Fibroblast of peridontal ligament (primary cell): ENCODE data around the gene OPN5.
"Not testable (repeated sequence)": the region's sequence is repeated elsewhere in the genome, so short reads cannot be mapped to it uniquely, and the experiment has no call there.

Experiments
- DNase-seq: peaks from one replicate; pipeline ENCODE4 v3.0.0-alpha.2; 2010; ENCODE audit errors: extremely low read depth

Gene OPN5, protein sequence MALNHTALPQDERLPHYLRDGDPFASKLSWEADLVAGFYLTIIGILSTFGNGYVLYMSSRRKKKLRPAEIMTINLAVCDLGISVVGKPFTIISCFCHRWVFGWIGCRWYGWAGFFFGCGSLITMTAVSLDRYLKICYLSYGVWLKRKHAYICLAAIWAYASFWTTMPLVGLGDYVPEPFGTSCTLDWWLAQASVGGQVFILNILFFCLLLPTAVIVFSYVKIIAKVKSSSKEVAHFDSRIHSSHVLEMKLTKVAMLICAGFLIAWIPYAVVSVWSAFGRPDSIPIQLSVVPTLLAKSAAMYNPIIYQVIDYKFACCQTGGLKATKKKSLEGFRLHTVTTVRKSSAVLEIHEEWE

DNA sequence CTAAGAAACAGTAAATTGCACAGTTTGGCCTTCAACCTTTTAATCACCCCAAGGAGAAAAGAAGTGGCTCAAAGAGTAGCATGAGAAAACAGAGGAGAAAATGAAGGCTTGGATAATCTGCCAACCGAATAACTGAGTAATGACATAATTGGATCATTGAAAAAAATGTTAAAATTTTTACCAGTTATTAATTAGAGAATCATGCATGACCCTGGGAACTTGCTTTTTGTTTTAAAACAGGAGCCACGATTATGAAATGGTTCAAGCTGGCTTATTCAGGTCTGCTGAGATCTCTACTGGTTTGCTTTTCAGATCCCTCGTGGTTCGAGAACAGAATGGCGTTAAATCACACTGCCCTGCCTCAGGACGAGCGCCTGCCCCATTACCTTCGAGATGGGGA is at the start of gene OPN5:
OPN5 (plus strand) TSS at position 301 of the 400 bp plus-strand sequence; CDS start at position 336, 35 bp downstream.
- DNase-seq, result no peak

DNA sequence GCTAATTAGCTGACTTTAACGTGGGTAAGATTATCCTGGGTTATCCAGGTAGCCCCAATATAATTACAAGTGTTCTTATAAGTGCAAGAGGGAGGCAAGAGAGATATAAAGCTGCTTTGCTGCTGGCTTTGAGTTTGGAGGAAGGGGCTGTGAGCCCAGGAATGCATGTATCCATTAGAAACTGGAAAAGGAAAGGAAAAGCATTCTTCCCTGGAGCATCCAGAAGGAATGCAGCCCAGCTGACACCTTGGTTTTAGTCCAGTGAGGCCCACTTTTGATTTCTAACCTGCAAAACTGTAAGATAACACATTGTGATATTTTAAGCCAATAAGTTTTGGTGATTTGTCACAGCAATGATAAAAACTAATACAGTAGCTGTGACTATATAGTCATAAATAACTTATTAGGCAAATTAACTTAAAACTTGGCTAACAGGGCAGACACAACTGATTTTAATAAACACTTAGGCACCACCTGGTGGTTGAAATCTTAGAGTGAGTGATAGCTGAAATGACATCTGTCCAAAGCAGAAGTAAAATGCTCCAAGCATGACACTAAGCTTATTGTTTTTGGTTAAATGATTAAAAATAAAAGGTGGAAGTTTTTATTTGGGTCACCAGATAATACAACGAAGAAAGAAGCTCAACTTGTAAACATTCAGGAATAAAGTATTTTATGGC is 47.8 kb upstream of the OPN5 start:
- peak; percentile 12 for DNase-seq

DNA sequence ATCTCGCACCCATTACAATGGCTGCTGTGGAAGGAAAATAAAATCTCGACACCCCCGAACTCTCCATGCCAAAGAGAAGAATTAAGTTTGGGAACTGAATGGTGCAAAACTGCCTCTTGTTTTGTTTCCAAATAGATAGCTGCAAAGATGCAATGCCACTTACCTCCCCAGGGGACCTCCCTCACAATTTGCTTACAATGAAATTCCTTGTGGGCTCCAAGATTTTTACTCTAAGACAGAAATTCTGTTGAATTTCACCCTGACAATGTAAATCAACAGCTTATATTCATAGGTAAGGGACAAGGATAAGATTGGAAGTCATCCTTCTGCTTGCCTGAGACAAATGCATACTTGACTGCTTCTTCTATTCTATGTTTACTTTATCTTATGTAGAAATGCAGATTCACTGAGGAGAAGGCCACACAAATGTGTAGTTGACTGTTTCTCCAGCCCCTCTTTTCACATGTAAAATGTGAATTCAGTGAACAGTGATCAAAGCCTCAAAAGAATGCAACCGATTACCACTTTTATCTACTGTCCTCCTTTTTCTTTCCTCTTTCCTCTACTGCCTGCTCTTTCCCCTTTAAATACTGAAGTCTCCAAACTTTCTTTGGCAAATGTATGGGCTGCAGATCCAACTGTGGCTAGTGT is 46.9 kb upstream of the OPN5 start:
- DNase-seq, result no peak

DNA sequence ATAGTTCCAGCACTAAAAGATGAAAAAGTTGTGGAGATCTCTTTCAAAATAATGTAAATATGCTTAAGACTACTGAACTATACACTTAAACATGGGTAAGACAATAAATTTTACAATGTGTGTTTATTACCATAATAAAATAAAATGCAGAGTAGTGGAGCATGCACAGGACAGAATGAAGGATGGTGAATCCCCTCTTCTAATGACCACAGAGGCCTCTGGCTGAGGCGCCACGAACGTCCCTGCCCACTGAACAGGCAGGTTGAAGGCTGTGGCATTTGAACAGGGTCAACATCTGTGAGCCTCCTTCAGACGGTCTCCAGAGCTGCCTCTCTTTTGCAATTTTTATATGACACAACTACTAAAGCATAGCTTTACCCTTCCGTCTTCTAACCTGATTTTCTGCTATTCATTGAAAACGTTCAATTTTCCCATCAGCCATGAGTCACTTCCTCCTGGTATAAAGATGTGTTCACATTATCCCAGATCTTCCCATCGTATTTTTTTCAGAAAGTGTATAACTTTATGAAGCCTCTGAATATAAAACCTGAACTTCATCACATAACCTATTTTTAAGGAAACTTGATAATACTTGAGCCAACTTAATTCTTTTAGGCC is 45.6 kb upstream of the OPN5 start:
- DNase-seq, result no peak

DNA sequence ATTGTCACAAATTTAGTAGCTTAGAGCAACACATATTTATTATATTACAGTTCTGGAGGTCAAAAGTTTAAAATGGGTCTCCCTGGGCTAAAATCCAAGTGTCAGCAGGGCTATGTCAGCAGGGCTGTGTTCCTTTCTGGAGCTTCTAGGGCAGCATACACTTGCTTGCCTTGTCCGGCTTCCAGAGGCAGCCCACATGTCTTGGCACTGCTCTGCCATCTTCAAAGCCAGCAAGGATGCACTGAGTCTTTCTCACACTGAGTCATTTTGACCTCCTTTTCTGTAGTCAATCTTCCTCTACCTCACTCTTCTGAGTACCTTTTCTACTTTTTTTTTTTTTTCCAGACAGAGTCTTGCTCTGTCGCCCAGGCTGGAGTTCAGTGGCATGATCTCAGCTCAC is 44.4 kb upstream of the OPN5 start:
- no peak for DNase-seq

DNA sequence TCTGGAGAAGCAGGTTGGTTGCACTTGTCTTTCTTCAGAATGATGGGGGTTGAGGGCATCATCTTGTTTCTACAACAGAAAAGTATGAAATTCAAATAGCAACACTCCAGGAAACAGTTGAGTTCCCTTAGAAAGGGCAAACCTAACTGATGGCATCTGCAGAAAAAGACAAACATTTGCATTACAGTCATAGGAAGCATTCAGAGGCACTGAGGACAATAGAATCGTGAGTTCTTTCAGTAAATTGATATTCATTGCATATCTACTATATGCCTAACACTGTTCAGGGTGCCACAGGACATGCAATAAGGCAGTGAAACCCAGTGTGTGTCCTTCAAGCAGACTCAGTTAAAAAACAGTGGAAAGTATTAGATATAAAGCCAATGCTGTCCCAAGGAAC is 41.1 kb upstream of the OPN5 start:
- no peak for DNase-seq

DNA sequence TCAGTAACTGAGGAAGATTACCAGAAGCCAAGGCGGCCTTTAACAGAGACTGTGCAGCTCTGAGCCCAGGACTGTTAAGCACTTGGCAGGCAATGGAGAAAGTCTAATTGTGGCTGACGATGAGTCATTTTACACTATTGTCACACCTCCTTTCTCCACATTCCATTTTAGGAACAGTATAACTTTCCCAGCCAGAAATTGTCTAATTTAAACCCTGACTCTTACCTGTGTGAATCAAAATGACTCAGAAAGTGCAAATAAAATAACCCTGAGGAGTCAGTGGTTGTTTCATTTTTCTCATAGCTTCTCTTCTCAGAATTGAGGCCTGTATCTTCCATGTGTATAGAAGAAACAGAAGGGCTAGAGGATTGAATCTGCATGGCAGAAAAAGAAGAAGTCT is 40.0 kb upstream of the OPN5 start:
- DNase-seq, result no peak

DNA sequence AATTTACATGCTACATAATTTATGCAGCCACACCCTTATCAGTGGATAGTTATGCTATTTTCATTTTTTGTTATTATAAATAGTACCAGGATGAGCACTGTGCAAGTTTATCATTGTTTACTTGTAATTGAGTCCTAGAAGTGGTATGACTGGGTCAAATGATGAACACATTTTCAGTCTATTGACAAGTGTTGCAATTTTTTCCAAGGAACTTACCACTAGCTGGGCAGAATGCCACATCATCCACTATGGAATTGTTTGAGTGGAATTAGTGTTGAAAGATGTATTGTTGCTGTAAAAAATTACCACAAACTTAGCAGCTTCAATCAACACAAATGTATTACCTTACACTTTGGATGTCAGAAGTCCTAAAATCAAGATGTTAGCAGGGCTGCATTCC is 38.1 kb upstream of the OPN5 start:
- DNase-seq, result peak; percentile 20

DNA sequence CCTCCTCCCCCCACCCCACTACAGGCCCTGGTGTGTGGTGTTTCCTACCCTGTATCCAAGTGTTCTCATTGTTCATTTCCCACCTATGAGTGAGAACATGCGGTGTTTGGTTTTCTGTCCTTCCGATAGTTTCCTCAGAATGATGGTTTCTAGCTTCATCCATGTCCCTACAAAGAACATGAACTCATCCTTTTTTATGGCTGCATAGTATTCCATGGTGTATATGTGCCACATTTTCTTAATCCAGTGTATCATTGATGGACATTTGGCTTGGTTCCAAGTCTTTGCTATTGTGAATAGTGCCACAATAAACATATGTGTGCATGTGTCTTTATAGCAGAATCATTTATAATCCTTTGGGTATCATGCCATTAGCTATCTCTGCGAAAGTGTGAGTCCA is 36.6 kb upstream of the OPN5 start:
- DNase-seq, result not testable (repeated sequence)

DNA sequence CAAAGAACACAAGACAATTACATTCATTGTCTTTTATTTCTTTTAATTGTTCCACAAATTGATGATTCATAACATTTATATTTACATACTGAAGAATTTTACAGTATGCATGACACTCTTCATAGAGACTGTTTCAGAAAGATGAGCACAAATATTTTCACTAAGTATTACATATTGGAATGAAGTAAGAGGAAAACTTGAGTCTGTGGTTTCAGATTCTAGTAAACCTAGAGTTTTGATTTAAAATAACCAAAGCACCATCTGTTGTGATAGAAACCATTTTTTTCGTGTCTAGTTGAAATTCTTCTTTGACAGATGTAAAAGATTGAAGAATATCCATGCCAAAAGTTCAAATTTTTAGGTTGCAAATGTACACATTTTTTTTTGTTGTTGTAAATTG is 32.1 kb upstream of the OPN5 start:
- no peak for DNase-seq

DNA sequence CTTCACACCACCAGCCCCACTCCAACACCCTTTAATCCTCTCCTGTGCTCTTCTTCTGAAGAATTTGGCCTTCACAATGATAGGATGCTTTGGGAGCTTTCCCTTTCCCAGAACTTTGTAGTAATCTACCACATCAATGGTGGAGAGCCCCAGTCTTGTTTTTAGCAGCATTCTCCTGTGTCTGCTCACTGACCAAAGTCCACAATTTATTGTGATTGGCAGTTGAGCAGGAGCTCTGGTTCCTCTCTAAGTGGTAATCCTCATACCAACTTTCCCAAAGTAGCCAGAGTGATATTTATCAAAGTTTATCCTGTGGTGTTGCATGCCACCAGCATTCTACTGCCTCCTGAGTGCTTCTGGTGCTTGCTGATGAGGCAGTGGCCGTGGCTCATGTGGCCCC is 29.0 kb upstream of the OPN5 start:
- no peak for DNase-seq

DNA sequence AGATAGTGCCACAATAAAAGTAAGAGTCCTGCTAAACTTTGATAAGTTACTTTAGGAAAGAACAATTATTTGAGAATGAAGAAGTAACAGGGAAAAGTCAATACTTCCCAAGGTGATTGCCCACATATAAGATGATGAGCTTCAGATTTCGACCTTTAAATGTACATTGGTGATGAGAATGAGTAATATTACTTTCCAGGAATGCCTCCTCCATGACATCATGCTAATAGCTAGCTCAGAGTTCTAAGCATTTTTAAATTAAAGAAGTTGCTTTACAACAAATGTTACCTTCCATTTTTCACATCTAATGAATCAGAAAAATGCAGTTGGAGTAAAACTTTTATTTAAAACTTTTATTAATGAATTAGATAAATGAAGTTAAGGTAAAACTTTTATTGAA is 22.5 kb upstream of the OPN5 start:
- no peak for DNase-seq

DNA sequence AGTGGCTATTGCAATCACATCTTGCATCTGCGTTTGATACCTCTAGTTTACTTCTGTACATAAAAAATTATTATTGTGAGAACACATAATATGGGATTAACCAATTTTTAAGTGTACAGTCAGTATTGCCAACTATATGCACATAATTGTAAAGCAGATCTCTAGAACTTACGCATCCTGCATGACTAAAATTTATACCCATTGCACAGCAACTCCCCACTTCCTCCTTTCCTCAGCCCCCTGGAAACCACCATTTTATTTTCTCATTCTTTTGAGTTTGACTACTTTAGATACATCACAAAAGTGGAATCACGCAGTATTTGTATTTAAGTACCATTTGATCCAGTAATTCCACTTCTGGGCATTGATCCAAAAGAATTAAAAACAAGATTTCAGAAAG is 19.3 kb upstream of the OPN5 start:
- no peak for DNase-seq

DNA sequence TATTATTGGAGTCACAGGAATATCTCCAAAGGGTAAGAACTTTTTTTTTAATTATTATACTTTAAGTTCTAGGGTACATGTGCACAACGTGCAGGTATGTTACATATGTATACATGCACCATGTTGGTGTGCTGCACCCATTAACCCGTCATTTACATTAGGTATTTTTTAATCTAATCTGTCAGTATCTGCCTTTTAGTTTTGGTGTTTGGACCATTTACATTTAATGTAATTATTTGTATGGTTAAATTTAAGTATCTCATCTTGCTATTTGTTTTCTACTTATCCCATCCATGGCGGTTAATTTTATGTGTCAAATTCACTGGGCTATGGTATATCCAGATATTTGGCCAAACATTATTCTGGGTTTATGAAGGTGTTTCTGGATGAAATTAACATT is 15.4 kb upstream of the OPN5 start:
- no peak for DNase-seq

DNA sequence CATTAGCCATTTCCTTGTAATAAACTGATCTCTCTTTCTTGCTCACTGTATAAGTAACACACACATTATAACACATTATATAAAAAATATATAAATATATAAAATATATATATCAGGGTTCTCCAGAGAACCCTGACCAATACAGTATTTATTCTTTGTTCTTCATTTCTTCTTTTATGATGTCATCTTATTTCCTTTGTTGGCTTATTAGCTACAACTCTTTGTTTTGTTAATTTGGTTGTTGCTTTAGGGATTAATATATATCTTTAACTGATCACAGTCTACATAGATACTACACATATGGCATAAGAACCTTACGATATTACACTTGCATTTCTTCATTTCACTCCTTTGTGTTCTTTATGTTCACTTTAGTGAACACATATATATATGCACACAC is 14.7 kb upstream of the OPN5 start:
- DNase-seq, result no peak

DNA sequence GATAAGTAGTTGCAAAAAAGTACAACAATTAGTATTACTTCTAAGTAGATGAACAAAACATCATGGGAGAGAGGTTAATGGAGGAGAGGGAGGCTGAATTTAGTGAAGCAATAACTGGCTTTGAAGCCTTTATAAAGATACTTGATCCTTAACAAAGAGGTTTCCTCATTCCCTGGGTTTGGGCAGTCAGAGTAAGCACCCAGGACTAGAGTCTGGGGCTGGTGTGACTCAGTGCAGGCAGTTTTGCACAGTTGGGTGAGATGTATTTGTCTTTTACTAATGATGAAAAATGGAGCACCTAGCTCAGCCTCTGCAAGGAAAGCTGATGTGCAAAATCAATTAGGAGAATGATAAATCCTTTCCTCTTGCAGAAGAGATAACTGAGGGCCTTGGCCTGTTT is 11.8 kb upstream of the OPN5 start:
- DNase-seq, result no peak

DNA sequence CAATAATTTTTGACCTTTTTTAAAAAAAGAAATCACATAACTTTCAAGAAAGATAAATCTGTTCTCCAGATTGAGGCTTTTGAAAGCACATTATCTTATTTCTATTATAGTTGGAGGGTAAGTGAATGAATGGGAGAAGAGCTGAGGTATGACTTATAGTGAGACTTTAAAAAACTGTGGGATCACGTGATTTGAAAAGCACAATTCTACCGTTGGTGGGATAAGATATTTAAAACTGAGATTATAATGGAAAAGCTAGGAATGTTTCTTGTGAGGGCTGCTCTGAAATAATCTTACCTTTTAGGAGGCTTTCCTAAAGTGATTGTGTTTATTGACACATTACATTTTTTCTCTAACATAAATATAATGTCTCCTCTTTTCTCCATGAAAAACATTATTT is 9.5 kb upstream of the OPN5 start:
- DNase-seq, result no peak

DNA sequence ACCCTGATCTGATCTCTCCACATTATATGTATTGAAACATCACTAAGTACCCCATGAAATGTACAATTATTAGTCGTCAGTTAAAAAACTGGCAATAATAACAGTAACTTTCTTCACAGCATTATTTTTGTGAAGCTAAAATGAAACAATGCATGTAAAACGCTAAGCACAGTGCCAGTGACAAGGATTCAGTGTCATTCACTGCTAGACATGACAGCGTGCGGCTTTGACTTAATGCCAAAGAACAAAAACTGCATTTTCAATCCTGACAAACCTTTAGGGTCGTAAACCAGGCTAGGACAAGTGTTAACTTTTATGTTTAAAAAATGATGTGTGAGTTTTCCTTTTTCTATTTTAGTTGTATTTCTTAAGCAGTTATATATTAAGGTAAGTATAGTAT is 8.8 kb upstream of the OPN5 start:
- no peak for DNase-seq

DNA sequence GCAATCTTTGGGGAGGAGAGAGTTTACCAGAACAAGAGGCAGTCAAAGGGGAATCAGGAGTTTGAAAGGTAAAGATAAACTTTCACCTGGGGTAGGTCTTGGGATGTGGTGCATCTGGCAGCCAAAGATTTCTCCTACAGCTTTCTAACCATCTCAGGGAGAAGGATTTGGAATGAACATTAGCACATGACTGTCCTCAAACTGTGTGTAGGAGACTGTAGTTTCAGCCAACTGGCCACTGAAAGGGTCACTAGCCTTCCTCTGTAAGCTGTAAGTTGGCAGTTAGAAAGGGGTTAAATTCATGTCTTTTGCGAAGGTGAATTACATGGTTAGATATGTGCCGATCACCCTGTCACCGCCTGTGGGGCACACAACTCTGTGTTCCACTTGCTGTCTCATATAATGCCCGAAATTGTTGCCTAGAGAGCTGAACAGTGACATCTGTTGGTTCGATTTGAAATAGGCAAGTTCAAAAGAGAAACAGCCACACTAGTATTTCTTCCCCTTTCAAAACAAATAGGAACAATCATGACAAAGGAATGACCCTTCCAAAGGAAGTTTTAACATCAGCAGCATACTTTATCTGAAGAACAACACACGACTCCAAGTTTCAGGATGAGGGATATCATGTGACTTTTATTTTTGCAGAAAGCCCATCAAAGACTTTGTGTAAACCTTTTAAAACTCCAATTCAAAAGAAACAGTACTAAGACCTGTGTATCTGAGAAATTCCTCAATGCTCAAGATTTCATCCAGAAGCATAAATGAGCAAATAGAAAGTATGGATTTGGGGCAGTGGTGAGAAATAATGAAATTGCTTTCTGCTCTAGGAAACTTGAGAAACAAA is 1.1 kb upstream of the OPN5 start:
- DNase-seq, result peak; percentile 78

DNA sequence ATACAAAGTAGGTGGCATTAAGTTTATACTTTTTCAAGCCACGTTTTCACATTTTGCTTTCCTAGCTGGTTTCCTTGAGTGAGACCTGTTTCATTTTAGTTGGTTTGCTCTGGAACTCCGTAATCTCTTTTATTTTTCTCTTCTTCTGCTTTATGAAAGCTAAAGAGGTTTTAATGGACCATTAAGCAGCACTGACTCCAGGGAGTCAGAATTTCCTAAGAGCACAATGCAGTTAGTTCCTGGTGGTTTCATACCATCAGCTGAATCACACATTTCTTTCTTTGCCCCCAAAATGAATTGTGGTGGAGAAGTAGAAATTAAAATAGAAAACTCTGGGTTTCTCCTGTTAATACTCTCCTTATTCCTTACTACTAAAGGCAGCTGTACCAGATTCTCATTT is 3.4 kb downstream of the OPN5 start:
- no peak for DNase-seq

DNA sequence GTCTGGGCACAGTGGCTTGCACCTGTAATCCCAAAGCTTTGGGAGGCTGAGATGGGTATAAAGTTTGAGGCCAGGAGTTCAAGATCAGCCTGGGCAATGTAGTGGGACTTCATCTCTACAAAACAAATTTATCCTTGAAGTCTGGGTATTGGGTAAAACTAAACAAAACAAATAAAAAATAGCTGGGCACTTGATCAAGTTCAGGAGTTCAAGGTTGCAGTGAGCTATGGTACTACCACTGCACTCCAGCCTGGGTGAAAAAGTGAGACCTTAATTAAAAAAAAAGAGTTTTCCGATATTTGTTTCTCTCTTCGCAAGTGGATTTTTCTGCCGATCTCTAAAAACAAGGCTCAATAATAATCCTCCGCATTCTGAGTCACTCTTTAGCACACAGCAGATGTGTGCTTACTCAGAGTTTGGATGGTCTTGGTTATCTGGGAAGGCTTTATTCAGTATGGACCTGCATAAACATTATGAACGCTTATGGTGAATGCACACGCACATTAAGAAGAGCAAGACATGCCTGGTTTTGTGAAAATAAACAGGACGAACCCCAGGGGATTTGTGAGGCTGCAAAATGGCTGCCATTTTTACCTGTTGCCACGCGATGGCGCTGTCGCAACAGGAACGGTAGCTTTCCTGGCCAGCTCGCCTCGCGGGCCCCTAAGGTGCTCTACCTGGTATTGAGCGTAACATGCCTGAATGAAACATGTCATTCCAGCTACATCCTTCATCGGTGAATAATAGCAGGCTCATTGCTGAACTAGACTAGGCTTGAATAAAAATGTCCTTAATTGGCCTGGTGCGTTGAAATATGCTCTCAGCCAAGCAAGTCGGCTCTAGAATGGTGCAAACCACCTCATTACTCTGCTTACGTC is 6.0 kb downstream of the OPN5 start:
- DNase-seq, result peak; percentile 71
